HepG2 (cell line): ENCODE data around the gene SLC1A3. TPM values are rescaled to one million over a fixed set of nuclear protein-coding genes. Genes with fewer than 3 reads are reported as not detected.

Source experiments
- ATAC-seq: fragments of 200-7000 bp; cut with Tn5 transposase; 3 replicates; pipeline ENCODE4 v1.9.1; 2020; ENCODE audit warnings: mild to moderate bottlenecking, moderate library complexity
- BruUV-seq: library from RNA; stranded (reverse); fragments of 400-500 nt; replicated peaks from 2 replicates; lab custom pipeline; 2021; lab: Mats Ljungman, UMichigan
- CTCF ChIA-PET: fragments of 300-600 bp; formaldehyde crosslinking; extraction: SDS; loops from one replicate; lab custom pipeline; 2021; ENCODE audit warnings: low total read pairs, inconsistent platforms, low intra/inter-chr PET ratio; lab: Yijun Ruan, JAX
- POLR2A ChIA-PET: fragments of 350-600 bp; sonication (Branson Sonifier 250); formaldehyde crosslinking; loops from one replicate; lab custom pipeline; 2020; ENCODE audit warnings: antibody characterized with exemption, inconsistent platforms; lab: Yijun Ruan, JAX
- DNase-seq: peaks from one replicate; pipeline ENCODE4 v3.0.0-alpha.2; 2015; ENCODE audit warnings: low spot score
- FAIRE-seq: peaks from 3 replicates; lab custom pipeline; 2011; peaks lifted over from hg19 to GRCh38; lab: Jason Lieb, UNC
- H2AFZ ChIP-seq: one replicate; pipeline ENCODE4 v1.6.1; 2011; ENCODE audit warnings: low read length, inconsistent platforms
- H3K27ac ChIP-seq: fragments of 300-600 bp; 3 replicates; pipeline ENCODE4 v1.8.0; 2011; ENCODE audit warnings: mixed run types, mild to moderate bottlenecking, mixed read lengths, low read length, inconsistent platforms; ENCODE audit not compliant: insufficient read depth; ENCODE audit errors: extremely low read length
- H3K27me3 ChIP-seq, 2 experiments: fragments of 200-600 bp in 1 of 2; 2 replicates in 1 of 2; 3 replicates in 1 of 2; pipeline versions ENCODE4 v1.6.0 to v1.8.0; 2011; ENCODE audit warnings: low read length in 2 of 2, mild to moderate bottlenecking in 2 of 2, moderate library complexity in 2 of 2, inconsistent platforms in 1 of 2; ENCODE audit not compliant: insufficient read depth in 2 of 2, control insufficient read depth in 1 of 2
- H3K36me3 ChIP-seq, 2 experiments: fragments of 200-600 bp in 1 of 2; replicated peaks in 1 of 2; 2 replicates in 1 of 2; 3 replicates in 1 of 2; pipeline versions ENCODE4 v1.5.1 to v1.8.0; 2011; ENCODE audit warnings: low read length in 2 of 2, inconsistent platforms in 1 of 2; ENCODE audit not compliant: insufficient read depth in 2 of 2, control insufficient read depth in 1 of 2
- H3K4me1 ChIP-seq: 2 replicates; pipeline ENCODE4 v1.5.1; 2012; ENCODE audit warnings: low read length, inconsistent platforms; ENCODE audit not compliant: insufficient read depth
- H3K4me2 ChIP-seq: 2 replicates; pipeline ENCODE4 v1.6.0; 2011; ENCODE audit warnings: low read depth, low read length, inconsistent platforms
- H3K4me3 ChIP-seq, 3 experiments: fragments of 200-600 bp in 1 of 3; sonication (generic), shearing (Covaris generic) in 1 of 3; replicated peaks in 1 of 3; 2 replicates each; pipeline ENCODE4 v1.5.1; 2011 to 2016; ENCODE audit warnings: low read length in 3 of 3, inconsistent platforms in 2 of 3, low read depth in 2 of 3, mild to moderate bottlenecking in 2 of 3, control low read depth in 1 of 3, mixed read lengths in 1 of 3; ENCODE audit not compliant: insufficient read depth in 1 of 3
- H3K79me2 ChIP-seq: one replicate; pipeline ENCODE4 v1.6.1; 2011; ENCODE audit warnings: low read length, inconsistent platforms; ENCODE audit not compliant: insufficient read depth
- H3K9ac ChIP-seq: 2 replicates; pipeline ENCODE4 v1.6.0; 2011; ENCODE audit warnings: mild to moderate bottlenecking, low read depth, low read length, inconsistent platforms; ENCODE audit not compliant: insufficient read depth
- H3K9me3 ChIP-seq: 2 replicates; pipeline ENCODE4 v1.5.1; 2012; ENCODE audit warnings: mild to moderate bottlenecking, low read length
- H4K20me1 ChIP-seq: 2 replicates; pipeline ENCODE4 v1.6.0; 2011; ENCODE audit warnings: inconsistent platforms, mild to moderate bottlenecking, low read length, moderate library complexity; ENCODE audit not compliant: insufficient read depth
- ETV6 ChIP-seq: sonication (generic); formaldehyde crosslinking; conservative IDR thresholded peaks from 2 replicates; pipeline ENCODE4 v1.4.0; 2020; ENCODE audit warnings: missing genetic modification reagents
- FOXK2 ChIP-seq: fragments of 450-650 bp; IDR thresholded peaks from 2 replicates; pipeline ENCODE4 v1.6.1; 2016
- KDM1A ChIP-seq: IDR thresholded peaks from 2 replicates; pipeline ENCODE4 v1.6.1; 2016; ENCODE audit warnings: missing compliant biosample characterization
- MAF1 ChIP-seq: sonication (generic); formaldehyde crosslinking; IDR thresholded peaks from 2 replicates; pipeline ENCODE4 v1.5.0; 2020; ENCODE audit warnings: missing genetic modification reagents, borderline replicate concordance
- NAIF1 ChIP-seq: sonication (generic); formaldehyde crosslinking; IDR thresholded peaks from 2 replicates; pipeline ENCODE4 v1.5.0; 2020; ENCODE audit warnings: mild to moderate bottlenecking, missing genetic modification reagents, borderline replicate concordance
- NFYC ChIP-seq: IDR thresholded peaks from 2 replicates; pipeline ENCODE4 v1.6.1; 2016; ENCODE audit warnings: missing genetic modification reagents, missing compliant biosample characterization
- NKX3-1 ChIP-seq: sonication (generic); formaldehyde crosslinking; IDR thresholded peaks from 2 replicates; pipeline ENCODE4 v1.5.0; 2020; ENCODE audit warnings: missing genetic modification reagents
- PHF8 ChIP-seq: sonication (generic); formaldehyde crosslinking; IDR thresholded peaks from 2 replicates; pipeline ENCODE4 v1.5.0; 2020; ENCODE audit warnings: missing genetic modification reagents
- SRSF9 ChIP-seq: fragments of 200-400 bp; formaldehyde crosslinking; IDR thresholded peaks from 2 replicates; pipeline ENCODE4 v1.6.1; 2018; ENCODE audit warnings: borderline replicate concordance, mild to moderate bottlenecking, low read depth, low read length; ENCODE audit not compliant: insufficient read depth, poor library complexity, severe bottlenecking
- ZFP90 ChIP-seq: sonication (generic); formaldehyde crosslinking; IDR thresholded peaks from 2 replicates; pipeline ENCODE4 v1.8.0; 2022; ENCODE audit warnings: missing genetic modification reagents, mild to moderate bottlenecking, inconsistent platforms, borderline replicate concordance
- ZMAT3 ChIP-seq: sonication (generic); formaldehyde crosslinking; conservative IDR thresholded peaks from 2 replicates; pipeline ENCODE4 v1.7.0; 2021; ENCODE audit warnings: missing genetic modification reagents
- ZNF101 ChIP-seq: sonication (generic); formaldehyde crosslinking; IDR thresholded peaks from 2 replicates; pipeline ENCODE4 v1.4.0; 2020; ENCODE audit warnings: mild to moderate bottlenecking, low read depth, missing genetic modification reagents, borderline replicate concordance
- ZNF383 ChIP-seq: sonication (generic); formaldehyde crosslinking; IDR thresholded peaks from 2 replicates; pipeline ENCODE4 v1.4.0; 2020; ENCODE audit warnings: missing genetic modification reagents, mild to moderate bottlenecking, borderline replicate concordance
- ZNF432 ChIP-seq: sonication (generic); formaldehyde crosslinking; IDR thresholded peaks from 2 replicates; pipeline ENCODE4 v1.5.0; 2020; ENCODE audit warnings: missing genetic modification reagents, mild to moderate bottlenecking, borderline replicate concordance
- ZNF549 ChIP-seq: sonication (generic); formaldehyde crosslinking; IDR thresholded peaks from 2 replicates; pipeline ENCODE4 v1.5.0; 2020; ENCODE audit warnings: missing genetic modification reagents
- ZNF777 ChIP-seq: sonication (generic); formaldehyde crosslinking; IDR thresholded peaks from 2 replicates; pipeline ENCODE4 v1.4.0; 2020; ENCODE audit warnings: missing genetic modification reagents
- WGBS: methylation state at CpG from one replicate; pipeline ENCODE4 v1.1.6; 2017; ENCODE audit warnings: low lambda C conversion rate; 5-methylcytosine and 5-hydroxymethylcytosine counted together
- in situ Hi-C: cut with HindIII; loops from 2 replicates; pipeline ENCODE4 v1.10.0; 2017; ENCODE audit warnings: low pct_unique_long_range_greater_than_20kb; ENCODE audit not compliant: extremely low pct_ligation_motif_present
- intact Hi-C: fragments of 100-400 bp; cut with micrococcal nuclease; formaldehyde crosslinking; loops from one replicate; pipeline ENCODE4 v1.10.0; 2022; ENCODE audit not compliant: unreplicated experiment
- polyA plus RNA-seq, 8 experiments: library from polyadenylated mRNA; depleted of rRNA in 3 of 8; stranded (reverse) in 7 of 8; unstranded in 1 of 8; fragments of >200 nt; fragmentation: Illumina TruSeq in 4 of 8; extraction: Trizol in 4 of 8; gene quantifications; 2 replicates each; pipeline versions ENCODE4 v1.2.1 to v1.2.3, GENCODE V29; 2011 to 2016; ENCODE audit warnings: low read depth in 4 of 8, missing spikeins in 1 of 8, mixed read lengths in 1 of 8; ENCODE audit not compliant: insufficient read depth in 1 of 8
- total RNA-seq, 5 experiments: library from RNA; depleted of rRNA; stranded (reverse); fragments of >200 nt; fragmentation: Illumina TruSeq; extraction: Trizol; gene quantifications; 2 replicates each; pipeline ENCODE4 v1.2.3, GENCODE V29; 2016; ENCODE audit warnings: low read depth in 1 of 5
- TF ChIP-seq, protein P1 (sequence below): sonication (generic); formaldehyde crosslinking; IDR thresholded peaks from 2 replicates; pipeline ENCODE4 v1.9.0; 2022; ENCODE audit warnings: low read depth, missing genetic modification reagents

SLC1A3 gene
- total and polyA plus RNA-seq, 2 of the 13 experiments (the other 11 are each of a cell fraction or from before 2014, with no cell fraction given), result 0.09 TPM; not detected in 1

DNA sequence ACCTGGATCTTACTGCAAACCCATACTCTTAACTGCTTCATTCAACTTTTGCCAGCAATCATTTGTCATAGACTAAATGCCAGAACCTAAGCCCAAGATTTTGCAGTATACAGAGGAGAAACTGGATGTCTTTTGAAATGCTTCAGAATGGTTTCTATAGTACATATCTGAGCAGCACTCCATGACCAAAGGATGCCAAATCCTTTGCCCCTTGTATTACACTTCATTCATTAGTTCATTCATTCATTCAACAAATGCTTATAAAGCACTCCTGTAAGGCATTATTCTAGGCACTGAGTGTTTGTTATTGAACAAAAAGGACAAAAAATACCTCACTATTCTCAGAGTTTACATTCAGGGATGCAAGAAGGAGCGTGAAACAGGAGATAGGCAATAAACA lies 119.9 kb downstream of the SLC1A3 start:
- DNase-seq, result no peak
- H3K9ac ChIP-seq, result no peak overlapping the region
- no peaks in the 10 kb centered on the region; a peak in 1 of 5 replicates for H3K27me3 ChIP-seq
- no peak for FAIRE-seq
- no TSS peak for BruUV-seq
- intact Hi-C loops (no loop called here), in situ Hi-C loops (no loop called here)
- ATAC-seq, result no peak
- no peak overlapping the region for H3K4me2 ChIP-seq
- no peaks in the 10 kb centered on the region for H4K20me1 ChIP-seq
- 16% methylated on average over 1 of the region's 1 CpG for WGBS
- H3K36me3 ChIP-seq, result no peaks in the 10 kb centered on the region
- POLR2A ChIA-PET, result no interaction called here
- H3K79me2 ChIP-seq, result no peaks in the 10 kb centered on the region
- CTCF ChIA-PET, result no interaction called here
- TF ChIP-seq ZFP90 (CRISPR knock-in tag) (no peak), SRSF9 (no peak), KDM1A (CRISPR knock-in tag) (no peak), ZNF101 (CRISPR knock-in tag) (no peak), NFYC (no peak), ZMAT3 (no peak), ZNF777 (CRISPR knock-in tag) (no peak), PHF8 (CRISPR knock-in tag) (no peak), NKX3-1 (CRISPR knock-in tag) (no peak), MAF1 (CRISPR knock-in tag) (no peak), ZNF549 (CRISPR knock-in tag) (no peak), ETV6 (CRISPR knock-in tag) (no peak), NAIF1 (CRISPR knock-in tag) (no peak), ZNF383 (CRISPR knock-in tag) (no peak), ZNF432 (no peak), FOXK2 (no peak)
- TF ChIP-seq, protein P1, sequence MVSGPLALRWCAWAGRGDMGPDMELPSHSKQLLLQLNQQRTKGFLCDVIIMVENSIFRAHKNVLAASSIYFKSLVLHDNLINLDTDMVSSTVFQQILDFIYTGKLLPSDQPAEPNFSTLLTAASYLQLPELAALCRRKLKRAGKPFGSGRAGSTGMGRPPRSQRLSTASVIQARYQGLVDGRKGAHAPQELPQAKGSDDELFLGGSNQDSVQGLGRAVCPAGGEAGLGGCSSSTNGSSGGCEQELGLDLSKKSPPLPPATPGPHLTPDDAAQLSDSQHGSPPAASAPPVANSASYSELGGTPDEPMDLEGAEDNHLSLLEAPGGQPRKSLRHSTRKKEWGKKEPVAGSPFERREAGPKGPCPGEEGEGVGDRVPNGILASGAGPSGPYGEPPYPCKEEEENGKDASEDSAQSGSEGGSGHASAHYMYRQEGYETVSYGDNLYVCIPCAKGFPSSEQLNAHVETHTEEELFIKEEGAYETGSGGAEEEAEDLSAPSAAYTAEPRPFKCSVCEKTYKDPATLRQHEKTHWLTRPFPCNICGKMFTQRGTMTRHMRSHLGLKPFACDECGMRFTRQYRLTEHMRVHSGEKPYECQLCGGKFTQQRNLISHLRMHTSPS (CRISPR knock-in tag), result no peak
- H2AFZ ChIP-seq, result no peak overlapping the region
- H3K27ac ChIP-seq, result no peak overlapping the region
- H3K4me3 ChIP-seq, result no peak overlapping the region
- no peaks in the 10 kb centered on the region for H3K9me3 ChIP-seq
- H3K4me1 ChIP-seq, result no peaks in the 10 kb centered on the region
